HCT116 (cell line): ENCODE data around the gene DOC2A. TPM values are rescaled to one million over a fixed set of nuclear protein-coding genes. Genes with fewer than 3 reads are reported as not detected.

Experiments used
- ATAC-seq: fragments of 200-7000 bp; cut with Tn5 transposase; 2 replicates; pipeline ENCODE4 v1.9.1; 2020; ENCODE audit warnings: mild to moderate bottlenecking, moderate library complexity
- BruUV-seq: library from RNA; stranded (reverse); fragments of 400-500 nt; replicated peaks from 2 replicates; lab custom pipeline; 2021; lab: Mats Ljungman, UMichigan
- CTCF ChIA-PET: fragments of 300-600 bp; sonication (Branson Sonifier 250); formaldehyde crosslinking; loops from one replicate; lab custom pipeline; 2021; ENCODE audit warnings: antibody characterized with exemption; lab: Charles Lee
- POLR2A ChIA-PET: fragments of 300-600, 350-600 bp; sonication (Branson Sonifier 250); formaldehyde crosslinking; loops from one replicate; lab custom pipeline; 2021; ENCODE audit warnings: antibody characterized with exemption; lab: Charles Lee
- RAD21 ChIA-PET, 2 experiments: fragments of 300-600 bp; sonication (Branson Sonifier 250); formaldehyde crosslinking; loops; one replicate each; lab custom pipeline; 2023; ENCODE audit warnings: low total read pairs in 2 of 2; ENCODE audit not compliant: uncharacterized antibody in 2 of 2, unreplicated experiment in 2 of 2, low non-redundant PET in 1 of 2; lab: Charles Lee
- DNase-seq: peaks from one replicate; pipeline ENCODE4 v3.0.0-alpha.2; 2010; ENCODE audit warnings: low read depth, low spot score
- H2AFZ ChIP-seq: fragments of 200-600 bp; shearing (Covaris generic), sonication (generic); 2 replicates; pipeline ENCODE4 v1.6.1; 2017; ENCODE audit warnings: low read depth, mixed run types, mixed read lengths, antibody characterized with exemption, low read length; ENCODE audit not compliant: poor library complexity, severe bottlenecking
- H3K27ac ChIP-seq: 2 replicates; pipeline ENCODE4 v1.5.1; 2012; ENCODE audit warnings: low read depth, low read length
- H3K27me3 ChIP-seq: fragments of 200-600 bp; sonication (generic); 2 replicates; pipeline ENCODE4 v1.6.1; 2016; ENCODE audit warnings: mixed run types, low read length, mixed read lengths; ENCODE audit not compliant: insufficient read depth
- H3K36me3 ChIP-seq, 2 experiments: fragments of 200-500 bp in 1 of 2; fragments of 200-600 bp in 1 of 2; sonication (Bioruptor generic) in 1 of 2; sonication (generic) in 1 of 2; 2 replicates each; pipeline versions ENCODE4 v1.5.1 to v1.6.1; 2014 to 2016; ENCODE audit warnings: low read length in 2 of 2, inconsistent platforms in 1 of 2, mixed read lengths in 1 of 2, mixed run types in 1 of 2; ENCODE audit not compliant: insufficient read depth in 2 of 2, control insufficient read depth in 1 of 2
- H3K4me1 ChIP-seq, 2 experiments: fragments of 200-600 bp in 1 of 2; sonication (generic) in 1 of 2; 2 replicates each; pipeline versions ENCODE4 v1.5.1 to v1.6.1; 2012 to 2017; ENCODE audit warnings: low read length in 2 of 2, inconsistent platforms in 1 of 2, mild to moderate bottlenecking in 1 of 2, mixed read lengths in 1 of 2, mixed run types in 1 of 2, moderate library complexity in 1 of 2; ENCODE audit not compliant: insufficient read depth in 2 of 2, control insufficient read depth in 1 of 2
- H3K4me2 ChIP-seq: fragments of 200-600 bp; sonication (generic); 2 replicates; pipeline ENCODE4 v1.6.1; 2017; ENCODE audit warnings: mixed run types, low read length, mixed read lengths
- H3K4me3 ChIP-seq, 2 experiments: fragments of 200-600 bp in 1 of 2; sonication (generic) in 1 of 2; replicated peaks in 1 of 2; 2 replicates each; pipeline ENCODE4 v1.5.1; 2011 to 2016; ENCODE audit warnings: low read length in 2 of 2, control low read depth in 1 of 2, low read depth in 1 of 2, mild to moderate bottlenecking in 1 of 2, mixed read lengths in 1 of 2, mixed run types in 1 of 2
- H3K79me2 ChIP-seq: fragments of 200-600 bp; sonication (generic); 2 replicates; pipeline ENCODE4 v1.6.1; 2017; ENCODE audit warnings: mild to moderate bottlenecking, mixed run types, low read length, moderate library complexity, mixed read lengths; ENCODE audit not compliant: insufficient read depth
- H3K9ac ChIP-seq: fragments of 200-600 bp; sonication (generic); 2 replicates; pipeline ENCODE4 v1.6.1; 2016; ENCODE audit warnings: low read length, mixed read lengths
- H3K9me2 ChIP-seq: fragments of 200-600 bp; sonication (generic), shearing (Covaris generic); 2 replicates; pipeline ENCODE4 v1.6.1; 2017; ENCODE audit warnings: mixed run types, mild to moderate bottlenecking, moderate library complexity; ENCODE audit not compliant: insufficient read depth
- H3K9me3 ChIP-seq, 2 experiments: fragments of 200-500 bp in 1 of 2; fragments of 200-600 bp in 1 of 2; sonication (Bioruptor generic) in 1 of 2; sonication (generic) in 1 of 2; 2 replicates each; pipeline ENCODE4 v1.6.1; 2014 to 2017; ENCODE audit warnings: low read length in 2 of 2, mixed read lengths in 2 of 2, inconsistent platforms in 1 of 2, low read depth in 1 of 2, mild to moderate bottlenecking in 1 of 2, mixed run types in 1 of 2, moderate library complexity in 1 of 2; ENCODE audit not compliant: control insufficient read depth in 1 of 2, insufficient read depth in 1 of 2
- H4K20me1 ChIP-seq: fragments of 200-600 bp; sonication (generic), shearing (Covaris generic); 2 replicates; pipeline ENCODE4 v1.6.1; 2017; ENCODE audit warnings: mixed run types, mild to moderate bottlenecking, moderate library complexity; ENCODE audit not compliant: insufficient read depth
- CTCF ChIP-seq, 3 experiments: fragments of 200-600 bp in 1 of 3; sonication (generic) in 1 of 3; IDR thresholded peaks in 2 of 3; conservative IDR thresholded peaks in 1 of 3; 2 replicates each; pipeline ENCODE4 v1.5.1; 2012 to 2017; ENCODE audit warnings: low read depth in 2 of 3, low read length in 2 of 3, antibody characterized with exemption in 1 of 3, borderline replicate concordance in 1 of 3, control low read depth in 1 of 3, mild to moderate bottlenecking in 1 of 3, mixed read lengths in 1 of 3, mixed run types in 1 of 3, moderate library complexity in 1 of 3; ENCODE audit not compliant: insufficient read depth in 1 of 3
- EGR1 ChIP-seq: IDR thresholded peaks from 2 replicates; pipeline ENCODE4 v1.6.1; 2012; ENCODE audit warnings: low read depth
- EZH2 ChIP-seq: fragments of 200-600 bp; sonication (generic); IDR thresholded peaks from 2 replicates; pipeline ENCODE4 v1.6.1; 2017; ENCODE audit warnings: antibody characterized with exemption, mixed run types
- EZH2phosphoT487 ChIP-seq: fragments of 200-600 bp; IDR thresholded peaks from 2 replicates; pipeline ENCODE4 v1.6.1; 2018; ENCODE audit warnings: antibody characterized with exemption, borderline replicate concordance
- FOSL1 ChIP-seq: IDR thresholded peaks from 2 replicates; pipeline ENCODE4 v1.6.1; 2012; ENCODE audit warnings: low read depth
- JUND ChIP-seq: IDR thresholded peaks from 2 replicates; pipeline ENCODE4 v1.6.1; 2012
- MAX ChIP-seq: IDR thresholded peaks from 2 replicates; pipeline ENCODE4 v1.6.1; 2012
- POLR2A ChIP-seq: IDR thresholded peaks from 2 replicates; pipeline ENCODE4 v1.7.0; 2011; ENCODE audit warnings: borderline replicate concordance; ENCODE audit not compliant: insufficient read depth, insufficient read length; ENCODE audit errors: extremely low read depth
- POLR2AphosphoS5 ChIP-seq: IDR thresholded peaks from 2 replicates; pipeline ENCODE4 v1.6.1; 2011; ENCODE audit warnings: mild to moderate bottlenecking, low read depth, low read length, moderate library complexity
- RAD21 ChIP-seq: IDR thresholded peaks from 2 replicates; pipeline ENCODE4 v1.6.1; 2012; ENCODE audit warnings: low read depth, mild to moderate bottlenecking
- REST ChIP-seq: IDR thresholded peaks from 2 replicates; pipeline ENCODE4 v1.6.1; 2012; ENCODE audit warnings: low read depth
- SIN3A ChIP-seq: IDR thresholded peaks from 2 replicates; pipeline ENCODE4 v1.6.1; 2012; ENCODE audit warnings: low read depth
- SRF ChIP-seq: IDR thresholded peaks from 2 replicates; pipeline ENCODE4 v1.6.1; 2012; ENCODE audit warnings: low read depth
- ZFX ChIP-seq: fragments of 450-650 bp; IDR thresholded peaks from 2 replicates; pipeline ENCODE4 v1.6.1; 2017
- ZNF274 ChIP-seq: fragments of 200-500 bp; sonication (Bioruptor generic); IDR thresholded peaks from 2 replicates; pipeline ENCODE4 v1.6.1; 2014; ENCODE audit warnings: mild to moderate bottlenecking, low read depth, low read length, inconsistent platforms
- intact Hi-C: fragments of 100-400 bp; cut with micrococcal nuclease; formaldehyde crosslinking; loops from 2 replicates; pipeline ENCODE4 v1.10.0; 2022
- total RNA-seq: library from RNA; stranded (reverse); gene quantifications from one replicate; pipeline ENCODE4 v1.2.1, GENCODE V29; 2021; ENCODE audit not compliant: unreplicated experiment

The DOC2A gene
- total RNA-seq, 1 experiment from 2014 or later, result 17.3 TPM

GRCh38 chr16:30040221-30040620, 29.4 kb upstream of the DOC2A start (continued):
- no peak for TF ChIP-seq CTCF (IDR thresholded peaks at IDR 0.05 in 2 of 3, conservative IDR thresholded peaks at IDR 0.05 in 1 of 3; ENCODE audit: borderline replicate concordance in 1 of 3, insufficient read depth in 1 of 3, low read depth in 2 of 3, low read length in 2 of 3)
- TF ChIP-seq SIN3A, result no peak
- TF ChIP-seq MAX, result no peak
- no peak for TF ChIP-seq EZH2
- TF ChIP-seq SRF, result no peak
- TF ChIP-seq EGR1, result no peak
- TF ChIP-seq ZFX, result no peak
- no peak for TF ChIP-seq JUND
- TF ChIP-seq REST, result no peak
- TF ChIP-seq, all 23 proteins: peak for 0

GRCh38 chr16:30033270-30033669, 22.4 kb upstream of the DOC2A start:
- POLR2A ChIA-PET, result no interaction called here
- RAD21 ChIA-PET, result interaction anchor here in 1 of 2 experiments (0.6 to 2.5 kb wide), 2 partner anchors 333 to 338 kb away, joined by 6 to 8 read pairs; no protein-coding TSS in a partner anchor
- Histone ChIP-seq H4K20me1 (no peaks in the 10 kb centered on the region), H3K79me2 (no peaks in the 10 kb centered on the region), H3K9me2 (no peaks in the 10 kb centered on the region), H3K9ac (no peak overlapping the region), H3K36me3 (no peaks in the 10 kb centered on the region), H3K4me3 (no peak overlapping the region), H3K9me3 (no peaks in the 10 kb centered on the region), H2AFZ (no peak overlapping the region), H3K4me1 (peaks cover 0 to 5% of the 10 kb centered on the region in 2 experiments; a peak in 2 of 4 replicates), H3K27me3 (no peaks in the 10 kb centered on the region), H3K27ac (no peak overlapping the region), H3K4me2 (no peak overlapping the region)
- CTCF ChIA-PET, result interaction anchor here (1.3 to 2.6 kb wide), 3 partner anchors 16 to 333 kb away, joined by 3 to 34 read pairs (median 8); no protein-coding TSS in a partner anchor
- no peak for ATAC-seq
- no peak for DNase-seq
- BruUV-seq, result no TSS peak
- intact Hi-C loops, result loop anchor here (2.0 kb wide), 1 partner anchor 340 kb away; no protein-coding TSS in a partner anchor
- no peak for TF ChIP-seq POLR2AphosphoS5
- no peak for TF ChIP-seq ZNF274
- TF ChIP-seq EZH2phosphoT487, result no peak
- no peak for TF ChIP-seq POLR2A
- TF ChIP-seq REST, result no peak
- no peak for TF ChIP-seq RAD21
- no peak for TF ChIP-seq SRF
- no peak for TF ChIP-seq FOSL1
- TF ChIP-seq JUND, result no peak
